ENCODE data around the gene MEGF9.

DNA sequence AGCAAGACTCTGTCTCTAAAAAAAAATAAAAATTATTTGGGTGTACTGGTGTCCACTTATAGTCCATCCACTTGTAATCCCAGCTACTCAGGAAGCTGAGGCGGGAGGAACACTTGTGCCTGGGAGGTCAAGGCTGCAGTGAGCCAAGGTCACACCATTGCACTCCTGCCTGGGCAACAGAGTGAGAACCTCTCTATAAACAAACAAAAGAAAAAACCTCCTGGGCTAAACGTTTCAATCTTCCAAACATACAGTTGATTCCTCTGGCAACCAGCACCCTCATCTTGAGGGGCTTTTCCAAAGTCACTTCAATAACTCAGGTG lies 120.4 kb downstream of the MEGF9 start:
- no peak for TF ChIP-seq EZH2 (IDR thresholded peaks at IDR 0.05; ENCODE audit: borderline replicate concordance, low read depth, low read length, poor library complexity, severe bottlenecking)
- TF ChIP-seq, protein P1, sequence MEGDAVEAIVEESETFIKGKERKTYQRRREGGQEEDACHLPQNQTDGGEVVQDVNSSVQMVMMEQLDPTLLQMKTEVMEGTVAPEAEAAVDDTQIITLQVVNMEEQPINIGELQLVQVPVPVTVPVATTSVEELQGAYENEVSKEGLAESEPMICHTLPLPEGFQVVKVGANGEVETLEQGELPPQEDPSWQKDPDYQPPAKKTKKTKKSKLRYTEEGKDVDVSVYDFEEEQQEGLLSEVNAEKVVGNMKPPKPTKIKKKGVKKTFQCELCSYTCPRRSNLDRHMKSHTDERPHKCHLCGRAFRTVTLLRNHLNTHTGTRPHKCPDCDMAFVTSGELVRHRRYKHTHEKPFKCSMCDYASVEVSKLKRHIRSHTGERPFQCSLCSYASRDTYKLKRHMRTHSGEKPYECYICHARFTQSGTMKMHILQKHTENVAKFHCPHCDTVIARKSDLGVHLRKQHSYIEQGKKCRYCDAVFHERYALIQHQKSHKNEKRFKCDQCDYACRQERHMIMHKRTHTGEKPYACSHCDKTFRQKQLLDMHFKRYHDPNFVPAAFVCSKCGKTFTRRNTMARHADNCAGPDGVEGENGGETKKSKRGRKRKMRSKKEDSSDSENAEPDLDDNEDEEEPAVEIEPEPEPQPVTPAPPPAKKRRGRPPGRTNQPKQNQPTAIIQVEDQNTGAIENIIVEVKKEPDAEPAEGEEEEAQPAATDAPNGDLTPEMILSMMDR (conservative IDR thresholded peaks at IDR 0.05; ENCODE audit: low read depth, low read length), result no peak
